ENCODE measurements around the gene CANT1.

DNA sequence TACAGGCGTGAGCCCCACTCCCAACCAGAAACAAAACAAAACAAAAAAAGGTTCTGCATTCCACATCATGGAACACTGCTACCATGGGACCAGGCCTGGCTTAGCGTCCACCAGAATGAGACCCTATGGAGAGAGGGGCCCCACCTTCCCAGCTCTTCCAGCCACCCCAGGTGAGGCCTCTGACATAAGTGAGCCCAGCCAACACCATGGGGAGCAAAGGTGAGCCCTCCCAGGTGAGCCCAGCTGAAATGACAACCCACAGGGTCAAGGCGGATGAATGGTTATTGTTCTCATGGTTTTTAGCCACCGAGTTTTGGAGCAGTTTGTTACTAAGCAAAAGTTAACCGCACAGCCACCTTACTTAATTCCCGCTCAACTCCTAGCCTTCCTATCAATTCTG lies 46.2 kb downstream of the CANT1 start:
- no peak for TF ChIP-seq ZFX (IDR thresholded peaks at IDR 0.05)
- TF ChIP-seq, protein P1, sequence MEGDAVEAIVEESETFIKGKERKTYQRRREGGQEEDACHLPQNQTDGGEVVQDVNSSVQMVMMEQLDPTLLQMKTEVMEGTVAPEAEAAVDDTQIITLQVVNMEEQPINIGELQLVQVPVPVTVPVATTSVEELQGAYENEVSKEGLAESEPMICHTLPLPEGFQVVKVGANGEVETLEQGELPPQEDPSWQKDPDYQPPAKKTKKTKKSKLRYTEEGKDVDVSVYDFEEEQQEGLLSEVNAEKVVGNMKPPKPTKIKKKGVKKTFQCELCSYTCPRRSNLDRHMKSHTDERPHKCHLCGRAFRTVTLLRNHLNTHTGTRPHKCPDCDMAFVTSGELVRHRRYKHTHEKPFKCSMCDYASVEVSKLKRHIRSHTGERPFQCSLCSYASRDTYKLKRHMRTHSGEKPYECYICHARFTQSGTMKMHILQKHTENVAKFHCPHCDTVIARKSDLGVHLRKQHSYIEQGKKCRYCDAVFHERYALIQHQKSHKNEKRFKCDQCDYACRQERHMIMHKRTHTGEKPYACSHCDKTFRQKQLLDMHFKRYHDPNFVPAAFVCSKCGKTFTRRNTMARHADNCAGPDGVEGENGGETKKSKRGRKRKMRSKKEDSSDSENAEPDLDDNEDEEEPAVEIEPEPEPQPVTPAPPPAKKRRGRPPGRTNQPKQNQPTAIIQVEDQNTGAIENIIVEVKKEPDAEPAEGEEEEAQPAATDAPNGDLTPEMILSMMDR (conservative IDR thresholded peaks at IDR 0.05) = no peak
